Calu3 (cell line): Measurements from ENCODE around the gene MINDY2. TPM values are rescaled to one million over a fixed set of nuclear protein-coding genes. Genes with fewer than 3 reads are reported as not detected.

Experiments
- BruUV-seq: library from RNA; stranded (reverse); fragments of 400-500 nt; replicated peaks from 2 replicates; lab custom pipeline; 2021; lab: Mats Ljungman, UMichigan
- CTCF ChIA-PET: fragments of 300-600 bp; sonication (Branson Sonifier 250); formaldehyde crosslinking; loops from one replicate; lab custom pipeline; 2022; ENCODE audit warnings: antibody characterized with exemption; lab: Charles Lee
- DNase-seq: peaks from one replicate; pipeline ENCODE4 v3.0.0; 2022
- H3K27ac Mint-ChIP-seq: one replicate; pipeline ENCODE4 v1.8.0; 2022; ENCODE audit warnings: mixed read lengths; ENCODE audit not compliant: unreplicated experiment
- H3K27me3 Mint-ChIP-seq: one replicate; pipeline ENCODE4 v1.8.0; 2022; ENCODE audit warnings: mixed read lengths; ENCODE audit not compliant: unreplicated experiment
- H3K36me3 Mint-ChIP-seq: one replicate; pipeline ENCODE4 v1.8.0; 2022; ENCODE audit warnings: mild to moderate bottlenecking, moderate library complexity, mixed read lengths; ENCODE audit not compliant: insufficient read depth, unreplicated experiment
- H3K4me1 Mint-ChIP-seq: one replicate; pipeline ENCODE4 v1.8.0; 2022; ENCODE audit warnings: mild to moderate bottlenecking, low read depth, mixed read lengths; ENCODE audit not compliant: unreplicated experiment
- H3K4me3 Mint-ChIP-seq: one replicate; pipeline ENCODE4 v1.8.0; 2022; ENCODE audit warnings: mild to moderate bottlenecking, low read depth, moderate library complexity, mixed read lengths; ENCODE audit not compliant: unreplicated experiment
- H3K9me3 Mint-ChIP-seq: one replicate; pipeline ENCODE4 v1.8.0; 2022; ENCODE audit warnings: low read depth, mixed read lengths; ENCODE audit not compliant: unreplicated experiment
- intact Hi-C: fragments of 100-400 bp; cut with micrococcal nuclease; formaldehyde crosslinking; loops from one replicate; pipeline ENCODE4 v1.10.0; 2022; ENCODE audit not compliant: unreplicated experiment
- total RNA-seq: library from RNA; stranded (reverse); gene quantifications from 2 replicates; pipeline ENCODE4 v1.2.3, GENCODE V29; 2022
- TF ChIP-seq, protein P1 (sequence below): fragments of 200-600 bp; IDR thresholded peaks from one replicate; pipeline ENCODE4 v1.8.0; 2022; ENCODE audit warnings: antibody characterized with exemption; ENCODE audit not compliant: unreplicated experiment

The MINDY2 gene
- total RNA-seq, 1 experiment from 2014 or later: 59.0 TPM

DNA sequence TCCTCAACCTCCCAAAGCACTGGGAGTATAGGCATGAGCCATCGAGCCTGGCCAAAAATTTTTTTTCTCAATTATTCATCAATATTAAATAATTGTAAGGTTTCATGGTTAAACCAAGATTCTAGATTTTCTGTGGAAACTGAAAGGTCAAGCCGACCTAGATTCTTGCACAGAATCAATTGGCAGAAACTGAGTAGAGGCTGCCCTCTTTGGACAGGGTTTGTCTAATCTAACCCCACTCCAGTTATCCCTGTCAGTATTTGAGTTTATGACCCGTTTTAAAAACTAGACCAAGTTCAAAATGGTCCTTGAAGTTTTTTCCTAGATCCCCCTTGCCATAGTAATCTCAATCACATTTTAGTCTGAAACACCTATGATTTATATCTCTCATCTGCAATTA lies 13.0 kb upstream of the MINDY2 start:
- peak; percentile 33 for DNase-seq
- TF ChIP-seq, protein P1, sequence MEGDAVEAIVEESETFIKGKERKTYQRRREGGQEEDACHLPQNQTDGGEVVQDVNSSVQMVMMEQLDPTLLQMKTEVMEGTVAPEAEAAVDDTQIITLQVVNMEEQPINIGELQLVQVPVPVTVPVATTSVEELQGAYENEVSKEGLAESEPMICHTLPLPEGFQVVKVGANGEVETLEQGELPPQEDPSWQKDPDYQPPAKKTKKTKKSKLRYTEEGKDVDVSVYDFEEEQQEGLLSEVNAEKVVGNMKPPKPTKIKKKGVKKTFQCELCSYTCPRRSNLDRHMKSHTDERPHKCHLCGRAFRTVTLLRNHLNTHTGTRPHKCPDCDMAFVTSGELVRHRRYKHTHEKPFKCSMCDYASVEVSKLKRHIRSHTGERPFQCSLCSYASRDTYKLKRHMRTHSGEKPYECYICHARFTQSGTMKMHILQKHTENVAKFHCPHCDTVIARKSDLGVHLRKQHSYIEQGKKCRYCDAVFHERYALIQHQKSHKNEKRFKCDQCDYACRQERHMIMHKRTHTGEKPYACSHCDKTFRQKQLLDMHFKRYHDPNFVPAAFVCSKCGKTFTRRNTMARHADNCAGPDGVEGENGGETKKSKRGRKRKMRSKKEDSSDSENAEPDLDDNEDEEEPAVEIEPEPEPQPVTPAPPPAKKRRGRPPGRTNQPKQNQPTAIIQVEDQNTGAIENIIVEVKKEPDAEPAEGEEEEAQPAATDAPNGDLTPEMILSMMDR: no peak
- H3K27me3 Mint-ChIP-seq: no peaks in the 10 kb centered on the region
- H3K4me3 Mint-ChIP-seq: no peak overlapping the region
- CTCF ChIA-PET: interaction anchor here (0.7 kb wide), 2 partner anchors 426 to 546 kb away, joined by 3 read pairs; no protein-coding TSS in a partner anchor
- no peak overlapping the region for H3K27ac Mint-ChIP-seq
- H3K36me3 Mint-ChIP-seq: no peaks in the 10 kb centered on the region
- intact Hi-C loops: loop anchor here (2.0 kb wide), 1 partner anchor 529 kb away; no protein-coding TSS in a partner anchor
- no TSS peak for BruUV-seq
- peaks cover 12% of the 10 kb centered on the region for H3K4me1 Mint-ChIP-seq
- H3K9me3 Mint-ChIP-seq: peaks cover 3% of the 10 kb centered on the region

DNA sequence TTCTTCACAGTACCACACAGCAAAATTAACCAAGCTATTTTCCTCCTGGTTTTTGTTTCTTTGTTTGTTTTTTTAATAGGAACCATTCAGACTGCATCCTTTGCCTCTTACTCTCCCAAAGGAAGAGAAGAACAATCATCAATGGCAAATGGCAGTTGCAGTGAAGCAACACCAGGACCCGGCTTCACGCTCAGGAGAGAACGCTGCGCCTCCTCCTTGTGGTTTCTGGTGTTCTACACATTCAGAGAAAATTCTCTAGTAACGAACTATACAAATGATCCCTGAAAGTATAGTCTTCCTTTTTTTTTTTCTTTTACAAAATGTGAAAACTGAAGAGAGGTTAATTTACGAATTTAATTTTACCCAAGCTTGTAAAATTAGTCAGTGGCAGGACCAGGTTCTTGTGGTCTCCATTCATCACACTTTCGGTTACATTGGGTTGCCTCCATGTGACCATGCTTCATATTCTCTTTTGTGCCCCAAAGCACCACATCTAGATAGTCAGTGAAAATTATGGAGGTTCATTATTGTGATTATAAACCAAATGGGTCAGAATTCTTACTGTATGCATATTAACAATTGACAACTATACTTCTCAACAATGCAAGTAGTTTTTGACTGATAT lies 10.6 kb upstream of the MINDY2 start:
- CTCF ChIA-PET: interaction anchor here (0.6 to 3.1 kb wide), 5 partner anchors 10 to 303 kb away, joined by 3 to 12 read pairs (median 4); partner anchors contain the start of gene MINDY2
- DNase-seq: no peak
- Mint-ChIP-seq H3K4me1 (peaks cover 7% of the 10 kb centered on the region), H3K36me3 (no peaks in the 10 kb centered on the region), H3K4me3 (no peak overlapping the region), H3K27me3 (no peaks in the 10 kb centered on the region), H3K9me3 (peaks cover 6% of the 10 kb centered on the region), H3K27ac (no peak overlapping the region)
- intact Hi-C loops: no loop called here
- no TSS peak for BruUV-seq
- TF ChIP-seq, protein P1: no peak

- Mint-ChIP-seq H3K36me3 (no peaks in the 10 kb centered on the region), H3K9me3 (peaks cover 6% of the 10 kb centered on the region), H3K27ac (no peak overlapping the region), H3K4me1 (peaks cover 5% of the 10 kb centered on the region), H3K27me3 (no peaks in the 10 kb centered on the region), H3K4me3 (no peak overlapping the region)
- DNase-seq: no peak
- TF ChIP-seq, protein P1: no peak
- intact Hi-C loops: no loop called here
- BruUV-seq: no TSS peak
- CTCF ChIA-PET: interaction anchor here (0.6 to 3.1 kb wide), 5 partner anchors 10 to 303 kb away, joined by 3 to 12 read pairs (median 4); partner anchors contain the start of gene MINDY2
Observed at GRCh38 chr15:58761010-58761388, 10.1 kb upstream of the MINDY2 start.

DNA sequence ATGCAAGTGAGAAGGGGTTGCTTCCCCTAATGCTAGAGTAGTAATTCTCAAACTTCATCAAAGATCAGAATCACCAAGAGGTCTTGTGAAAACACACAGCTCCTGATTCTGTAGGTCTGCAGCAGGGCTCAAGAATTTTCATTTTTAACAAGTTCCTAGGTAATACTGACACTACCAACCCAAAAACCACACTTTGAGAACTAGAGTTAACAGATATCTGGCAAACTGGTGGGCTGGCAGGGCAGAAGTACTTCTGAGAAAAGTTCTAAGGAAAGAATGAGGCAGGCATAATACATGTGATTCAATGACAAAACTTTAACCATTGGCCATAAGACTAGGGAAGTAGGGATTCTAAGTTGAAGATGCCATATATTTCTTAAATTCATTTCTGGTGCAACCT lies 8.8 kb upstream of the MINDY2 start:
- intact Hi-C loops: no loop called here
- no peak for DNase-seq
- H3K36me3 Mint-ChIP-seq: no peaks in the 10 kb centered on the region
- no TSS peak for BruUV-seq
- TF ChIP-seq, protein P1: no peak
- no peaks in the 10 kb centered on the region for H3K27me3 Mint-ChIP-seq
- no peak overlapping the region for H3K4me3 Mint-ChIP-seq
- H3K27ac Mint-ChIP-seq: no peak overlapping the region
- CTCF ChIA-PET: interaction anchor here (3.1 kb wide), 1 partner anchor 8 kb away, joined by 12 read pairs; the partner anchor contains the start of gene MINDY2
- H3K4me1 Mint-ChIP-seq: no peaks in the 10 kb centered on the region
- peaks cover 6% of the 10 kb centered on the region for H3K9me3 Mint-ChIP-seq
